Activated naive CD8-positive, alpha-beta T cell treated with anti-CD3 and anti-CD28 coated beads, Interleukin-2, amount 10 ng/mL, durations not matched to agents 7 days and 5 days (primary cell): ENCODE data around the gene SMARCD3. TPM values are rescaled to one million over a fixed set of nuclear protein-coding genes. Genes with fewer than 3 reads are reported as not detected.

ENCODE experiments used
- total RNA-seq, 2 experiments: library from RNA; stranded (reverse); gene quantifications; one replicate each; pipeline ENCODE4 v1.2.3, GENCODE V29; 2021

Gene SMARCD3
- total RNA-seq, 2 experiments from 2014 or later = 7.8 to 12.6 TPM

Other genes starting within 250 kb of the SMARCD3 start
- 10 to 100 TPM; 11.1 to 11.6 TPM for gene ATG9B, start 224.2 kb downstream of the SMARCD3 start, total RNA-seq
- 10 to 100 TPM; 48.1 to 48.3 TPM for gene ABCB8, start 220.2 kb downstream of the SMARCD3 start, total RNA-seq
- gene ASIC3, start 200.2 kb downstream of the SMARCD3 start, total RNA-seq = 1 to 10 TPM; 4.7 to 6.0 TPM
- gene CDK5, start 190.8 kb downstream of the SMARCD3 start, total RNA-seq = 10 to 100 TPM; 15.3 to 15.9 TPM
- gene SLC4A2, start 189.1 kb downstream of the SMARCD3 start, total RNA-seq = 10 to 100 TPM; 86.8 to 89.9 TPM
- 100 to 1,000 TPM in 1 of 2 experiments, 10 to 100 TPM in 1; 96.5 to 100 TPM for gene FASTK, start 167.9 kb downstream of the SMARCD3 start, total RNA-seq
- gene TMUB1, start 165.2 kb downstream of the SMARCD3 start, total RNA-seq = 10 to 100 TPM; 75.7 to 78.3 TPM
- gene AGAP3, start 162.2 kb downstream of the SMARCD3 start, total RNA-seq = 10 to 100 TPM; 31.7 to 32.7 TPM
- gene GBX1, start 81.0 kb downstream of the SMARCD3 start, total RNA-seq = not detected
- not detected for gene ASB10, start 61.4 kb downstream of the SMARCD3 start, total RNA-seq
- 1 to 10 TPM; 1.6 to 2.2 TPM for gene H2BK1, start 38.2 kb downstream of the SMARCD3 start, total RNA-seq
- 10 to 100 TPM; 29.5 to 31.2 TPM for gene ABCF2, start 21.5 kb downstream of the SMARCD3 start, total RNA-seq
- 10 to 100 TPM; 44.3 to 48.4 TPM for gene CHPF2, start 16.2 kb downstream of the SMARCD3 start, total RNA-seq
- 10 to 100 TPM; 84.8 to 91.8 TPM for gene NUB1, start 93.1 kb upstream of the SMARCD3 start, total RNA-seq
- 1 to 10 TPM; 2.1 to 4.0 TPM for gene WDR86, start 161.3 kb upstream of the SMARCD3 start, total RNA-seq
- under 1 TPM; 0.25 to 0.91 TPM for gene CRYGN, start 191.4 kb upstream of the SMARCD3 start, total RNA-seq